ENCODE results near the gene FOXB1.

Gene FOXB1

GRCh38 chr15:60004009-60004845 lies at the start of gene FOXB1:
FOXB1 (plus strand) TSS chr15:60004311; CDS start chr15:60004964, 653 bp downstream.
- DNase-seq, result no peak

DNA sequence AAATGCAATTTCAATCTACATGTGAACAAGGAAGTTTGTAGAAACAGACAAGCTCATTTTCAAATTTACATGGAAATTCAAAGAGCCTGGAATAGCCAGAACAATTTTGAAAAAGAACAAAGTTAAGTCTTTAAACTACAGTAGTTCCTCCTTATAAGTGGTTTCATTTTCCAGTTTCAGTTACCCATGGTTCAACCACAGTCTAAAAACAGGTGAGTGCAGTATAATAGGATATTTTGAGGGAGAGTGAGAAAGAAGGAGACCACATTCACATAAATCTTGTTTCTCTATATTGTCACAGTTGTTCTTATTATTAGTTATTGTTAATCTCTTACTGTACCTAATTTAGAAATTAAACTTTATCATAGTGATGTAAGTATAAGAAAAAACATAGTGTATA lies 45.8 kb upstream of the FOXB1 start:
- DNase-seq, result no peak

DNA sequence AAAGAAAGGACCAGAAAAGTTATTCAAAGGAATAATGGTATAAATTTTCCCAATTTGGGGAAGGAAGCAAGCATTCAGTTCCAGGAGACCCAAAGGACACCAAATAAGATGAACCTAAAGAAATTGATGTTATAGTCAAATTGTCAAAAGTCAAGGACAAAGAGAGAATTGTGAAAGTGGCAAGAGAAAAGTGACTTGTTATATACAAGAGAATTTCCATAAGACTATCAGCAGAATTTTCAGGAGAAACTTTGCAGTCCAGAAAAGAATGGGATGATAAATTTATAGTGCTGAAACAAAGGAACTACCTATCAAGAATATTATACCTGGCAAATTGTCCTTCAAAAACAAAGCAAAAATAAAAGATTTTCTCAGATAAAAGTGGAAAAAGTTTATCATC lies 43.8 kb upstream of the FOXB1 start:
- DNase-seq, result no peak

DNA sequence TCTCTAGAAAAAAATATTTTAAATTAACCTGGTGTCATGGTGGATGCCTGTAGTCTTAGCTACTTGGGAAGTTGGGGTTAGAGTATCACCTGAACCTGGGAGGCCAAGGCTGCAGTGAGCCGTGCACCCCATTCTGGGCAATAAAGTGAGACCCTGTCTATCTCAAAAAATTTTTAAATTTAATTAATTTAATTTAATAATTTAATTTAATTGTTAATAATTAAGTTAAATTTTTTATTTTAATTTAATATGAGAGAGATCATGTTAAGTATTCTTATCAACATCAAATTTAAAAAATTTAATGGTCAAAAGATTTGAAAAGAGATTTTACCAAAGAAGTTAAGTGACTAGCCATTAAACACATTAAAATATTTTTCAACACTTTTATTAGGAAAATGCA lies 40.8 kb upstream of the FOXB1 start:
- DNase-seq, result no peak

DNA sequence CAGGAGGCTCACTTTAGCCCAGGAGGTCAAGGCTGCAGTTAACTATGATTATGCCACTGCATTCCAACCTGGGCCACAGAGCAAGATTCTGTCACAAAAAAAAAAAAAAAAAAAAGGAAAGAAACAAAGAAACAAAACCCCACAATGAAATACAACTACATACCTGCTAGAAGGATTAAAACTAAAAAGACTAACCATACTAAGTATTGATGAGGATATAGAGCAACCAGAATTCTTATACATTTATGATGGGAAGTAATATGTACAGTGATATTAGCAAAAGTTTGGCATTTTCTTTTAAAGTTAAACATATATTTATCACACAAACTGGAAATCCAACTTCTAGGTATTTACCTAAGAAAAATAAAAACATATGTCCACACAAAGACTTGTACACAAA lies 40.2 kb upstream of the FOXB1 start:
- DNase-seq, result no peak

- DNase-seq, result no peak
Measured at GRCh38 chr15:59965741-59966140, 38.4 kb upstream of the FOXB1 start.

DNA sequence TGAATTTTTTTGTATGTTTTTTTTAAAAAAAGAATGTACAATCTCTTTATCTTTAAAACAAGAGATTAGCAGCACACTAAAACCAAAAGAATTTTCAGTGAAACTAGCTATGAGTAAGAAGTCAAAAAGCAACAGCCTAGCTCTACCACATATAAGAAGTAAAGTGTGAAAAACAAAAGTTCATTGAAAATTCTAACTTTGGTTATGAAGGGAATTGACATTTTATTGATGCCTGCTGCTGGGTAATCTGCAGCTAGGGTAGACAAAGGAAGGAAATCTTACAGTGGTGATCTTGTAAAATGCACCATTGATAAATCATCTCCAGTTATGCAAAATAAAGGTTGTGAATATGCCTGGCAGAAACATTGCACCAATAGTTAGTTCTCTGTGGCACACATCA lies 37.8 kb upstream of the FOXB1 start:
- DNase-seq, result no peak

DNA sequence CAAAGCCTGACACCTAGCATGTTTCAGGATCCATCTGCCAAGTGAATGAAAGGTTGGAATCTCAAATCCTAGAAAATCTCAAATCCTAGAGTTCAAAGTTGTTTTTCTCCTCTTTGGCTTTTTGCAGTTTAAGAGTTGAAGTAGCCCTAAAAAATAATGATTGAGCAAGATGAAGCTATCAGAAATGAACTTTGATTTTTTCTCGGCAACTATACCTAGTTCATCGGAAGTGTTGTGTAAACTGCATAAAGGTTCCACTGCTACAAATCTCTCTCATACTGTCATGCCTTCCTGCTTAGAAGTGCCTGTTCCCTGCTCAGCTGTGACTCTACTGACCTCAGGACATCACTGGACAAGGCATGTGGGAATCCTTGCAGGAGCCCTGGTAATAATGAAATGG lies 35.8 kb upstream of the FOXB1 start:
- no peak for DNase-seq

- no peak for DNase-seq
Measured at GRCh38 chr15:59972241-59972640, 31.9 kb upstream of the FOXB1 start.

DNA sequence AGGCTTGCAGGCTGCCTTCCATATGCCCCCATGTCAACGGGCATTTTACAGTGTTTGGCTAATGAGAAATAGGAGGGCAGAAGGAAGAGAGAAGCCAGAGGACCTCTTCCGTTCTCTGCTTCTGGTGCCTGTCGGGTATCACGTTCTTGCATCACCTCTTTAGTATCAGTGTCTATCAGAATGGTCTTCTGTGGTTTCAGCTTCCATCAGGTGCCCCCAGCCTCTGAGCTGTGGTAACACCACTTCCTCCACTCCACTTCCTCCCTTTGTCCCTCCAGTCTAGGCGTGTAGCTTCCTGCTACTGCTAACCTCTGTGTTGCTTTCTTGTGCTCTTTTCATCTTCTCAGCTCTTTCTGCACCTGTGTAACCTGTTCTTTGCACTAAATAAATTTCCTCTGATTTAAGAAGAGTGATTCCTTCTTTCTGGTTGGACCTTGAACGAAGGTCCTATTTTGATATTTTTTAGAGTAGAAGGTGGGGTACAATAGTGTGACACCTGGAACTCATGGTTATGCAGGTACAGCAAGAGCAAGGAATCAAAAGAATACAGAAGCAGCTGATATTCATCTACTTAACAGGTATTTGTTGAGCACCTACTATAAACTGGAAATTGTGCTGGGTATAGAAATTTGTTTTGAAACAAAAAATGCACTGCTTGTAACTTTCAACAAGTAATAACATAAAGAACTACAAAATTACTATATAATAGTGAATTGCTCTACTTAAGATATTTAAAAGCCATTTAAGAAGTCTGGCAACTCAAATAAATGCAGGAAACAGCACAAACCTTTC lies 27.4 kb upstream of the FOXB1 start:
- DNase-seq, result no peak

GRCh38 chr15:59991834-59992233 lies 12.3 kb upstream of the FOXB1 start:
- DNase-seq, result peak; percentile 63

- no peak for DNase-seq
Measured at GRCh38 chr15:59993041-59993750, 10.9 kb upstream of the FOXB1 start.

DNA sequence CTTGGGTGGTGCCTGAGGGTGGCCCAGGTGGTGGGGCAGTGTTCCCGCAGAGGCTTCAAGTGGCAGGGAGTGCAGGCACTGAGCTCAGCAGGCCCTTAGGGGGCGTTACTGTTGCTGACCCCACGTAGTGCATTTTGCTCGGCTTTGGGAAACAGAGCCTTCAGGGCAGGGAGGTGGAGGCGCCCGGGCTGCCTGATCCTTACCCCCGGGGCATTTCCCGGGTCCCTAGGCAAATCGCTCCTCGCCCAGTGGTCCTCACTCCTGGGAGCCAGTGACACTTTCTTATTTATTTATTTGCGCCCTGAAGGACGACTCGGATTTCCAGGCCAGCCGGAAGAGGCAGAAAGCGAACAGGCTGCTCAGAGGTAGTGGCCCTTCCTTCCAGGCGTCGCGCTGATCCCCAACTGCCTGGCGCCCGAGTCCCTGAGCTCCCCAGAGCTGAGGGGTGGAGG lies 10.1 kb upstream of the FOXB1 start:
- no peak for DNase-seq

GRCh38 chr15:59994526-59994887 lies 9.6 kb upstream of the FOXB1 start:
- no peak for DNase-seq

- no peak for DNase-seq
Measured at GRCh38 chr15:59994888-59995557, 9.1 kb upstream of the FOXB1 start.

- no peak for DNase-seq
Measured at GRCh38 chr15:59995568-59996297, 8.4 kb upstream of the FOXB1 start.

DNA sequence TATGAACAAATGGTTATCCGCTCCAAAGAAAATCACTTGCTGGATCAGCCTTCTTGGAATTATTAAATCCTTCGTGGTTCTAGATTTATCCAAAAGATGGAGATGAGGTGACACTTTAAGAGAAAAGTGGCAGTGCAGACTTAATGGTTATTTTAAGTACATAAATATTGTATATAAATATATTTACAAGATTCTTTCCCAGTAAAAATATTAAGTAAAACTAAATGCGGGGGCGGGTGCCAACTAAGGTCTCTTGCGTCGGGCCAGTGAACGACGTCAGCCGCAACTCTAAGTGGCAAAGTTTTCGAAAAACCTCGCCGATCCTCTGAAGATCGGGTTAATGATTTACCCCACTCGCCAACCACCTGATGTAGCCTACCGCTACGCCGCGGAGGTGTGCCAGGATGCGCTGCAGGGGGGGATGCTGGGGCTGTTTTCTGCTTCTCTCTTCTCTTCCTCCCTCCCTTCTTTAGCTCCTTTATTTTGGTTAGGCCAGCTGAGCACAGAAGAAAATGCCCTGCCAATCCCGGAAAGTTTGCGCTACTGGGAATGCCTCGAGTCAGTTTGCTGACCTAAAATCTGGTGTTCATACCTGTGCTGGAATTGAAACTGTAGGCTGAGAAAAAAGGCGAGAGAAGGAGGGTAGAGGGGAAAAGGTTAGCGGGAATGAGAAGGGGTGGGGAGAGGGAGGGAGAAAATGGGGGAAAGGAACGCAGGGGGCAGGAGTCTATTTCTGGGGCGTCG lies 7.6 kb upstream of the FOXB1 start:
- DNase-seq, result no peak

GRCh38 chr15:59997070-59997701 lies 6.9 kb upstream of the FOXB1 start:
- DNase-seq, result no peak

- no peak for DNase-seq
Measured at GRCh38 chr15:59998305-59998949, 5.7 kb upstream of the FOXB1 start.

DNA sequence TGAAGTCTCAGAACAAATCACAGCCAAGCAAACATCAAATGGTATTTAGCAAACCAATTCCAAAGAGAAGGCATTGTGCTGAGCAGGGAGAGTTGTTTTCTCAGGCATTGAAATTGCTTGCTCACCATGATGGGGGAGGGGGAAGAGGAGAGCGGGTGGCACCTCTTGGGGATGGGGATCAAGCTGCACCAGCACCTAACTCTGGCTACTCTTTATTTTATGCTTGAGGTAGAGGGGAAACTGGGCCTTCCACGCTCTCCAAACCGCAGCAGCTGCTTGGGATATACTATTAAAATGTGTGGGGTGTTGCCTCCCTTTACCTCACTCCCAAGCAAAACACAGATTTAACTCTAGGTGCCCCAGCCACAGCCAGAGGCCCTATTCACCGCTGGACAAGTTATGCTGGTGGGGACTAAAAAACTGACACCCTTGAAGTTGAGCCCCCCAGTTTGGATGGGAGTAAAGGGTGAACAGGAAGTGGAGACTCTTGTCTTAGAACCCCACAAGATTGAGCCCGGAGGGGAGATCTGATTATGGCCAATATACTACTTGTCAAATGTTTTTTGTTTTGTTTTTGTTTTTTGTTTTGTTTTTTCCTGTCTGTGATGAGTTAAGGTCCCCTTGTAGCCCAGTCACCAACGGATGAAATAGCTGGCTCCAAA lies 5.0 kb upstream of the FOXB1 start:
- DNase-seq, result no peak

All from NCI-H187 treated with DMSO at 0.1 percent for 48 hours (cell line).